H1 (cell line): ENCODE results near the gene NFKB1.

Experiments
- BRCA1 ChIP-seq: IDR thresholded peaks from 2 replicates; pipeline ENCODE4 v1.6.1; 2012; ENCODE audit warnings: low read depth, low read length, improper control_type of control experiment
- CTCF ChIP-seq, 3 experiments: IDR thresholded peaks; 1 replicate in 2 of 3; 2 replicates in 1 of 3; pipeline versions ENCODE4 v1.5.1 to v1.6.1; 2011; ENCODE audit warnings: low read length in 3 of 3, mild to moderate bottlenecking in 3 of 3, inconsistent platforms in 2 of 3, low read depth in 1 of 3, moderate library complexity in 1 of 3; ENCODE audit not compliant: insufficient read depth in 1 of 3; ENCODE audit errors: control extremely low read depth in 1 of 3
- GABPA ChIP-seq: IDR thresholded peaks from 2 replicates; pipeline ENCODE4 v1.6.1; 2011; ENCODE audit warnings: mild to moderate bottlenecking, low read length, moderate library complexity, borderline replicate concordance; ENCODE audit not compliant: insufficient read depth
- NANOG ChIP-seq: IDR thresholded peaks from 2 replicates; pipeline ENCODE4 v1.6.1; 2011; ENCODE audit warnings: low read length, low read depth, mild to moderate bottlenecking, inconsistent platforms; ENCODE audit not compliant: insufficient read depth, poor library complexity, severe bottlenecking
- POLR2A ChIP-seq, 2 experiments: IDR thresholded peaks; 1 replicate in 1 of 2; 2 replicates in 1 of 2; pipeline ENCODE4 v1.6.1; 2011; ENCODE audit warnings: low read depth in 2 of 2, low read length in 2 of 2, mild to moderate bottlenecking in 2 of 2; ENCODE audit errors: control extremely low read depth in 1 of 2
- RFX5 ChIP-seq: IDR thresholded peaks from 2 replicates; pipeline ENCODE4 v1.6.1; 2011; ENCODE audit warnings: low read depth, low read length, improper control_type of control experiment, borderline replicate concordance
- SIN3A ChIP-seq, 2 experiments: IDR thresholded peaks in 1 of 2; conservative IDR thresholded peaks in 1 of 2; 2 replicates each; pipeline ENCODE4 v1.6.1; 2011 to 2012; ENCODE audit warnings: low read length in 2 of 2, improper control_type of control experiment in 1 of 2, low read depth in 1 of 2, mild to moderate bottlenecking in 1 of 2
- SIX5 ChIP-seq: IDR thresholded peaks from 2 replicates; pipeline ENCODE4 v1.6.1; 2011; ENCODE audit warnings: mild to moderate bottlenecking, low read depth, low read length
- TBP ChIP-seq: IDR thresholded peaks from 2 replicates; pipeline ENCODE4 v1.6.1; 2011; ENCODE audit warnings: low read depth, low read length, improper control_type of control experiment
- USF2 ChIP-seq: IDR thresholded peaks from 2 replicates; pipeline ENCODE4 v1.6.1; 2011; ENCODE audit warnings: low read length, improper control_type of control experiment

- TF ChIP-seq SIX5 (no peak), RFX5 (no peak), CTCF (IDR thresholded peaks at IDR 0.05; ENCODE audit: control extremely low read depth in 1 of 3, insufficient read depth in 1 of 3, low read depth in 1 of 3, low read length in 3 of 3) (peak in 2 of 3 experiments; percentile 33 to 34; a peak in 2 of 4 replicates), NANOG (no peak), TBP (no peak), SIN3A (conservative IDR thresholded peaks at IDR 0.05 in 1 of 2, IDR thresholded peaks at IDR 0.05 in 1 of 2; ENCODE audit: low read depth in 1 of 2, low read length in 2 of 2) (no peak), POLR2A (IDR thresholded peaks at IDR 0.05; ENCODE audit: control extremely low read depth in 1 of 2, low read depth in 2 of 2, low read length in 2 of 2) (no peak), GABPA (no peak), BRCA1 (no peak), USF2 (no peak)
These were observed 119.7 kb downstream of the NFKB1 start for GRCh38 chr4:102620697-102621497.
